Measurements from ENCODE around the gene SUSD3.

GRCh38 chr9:93126151-93126781, 67.8 kb downstream of the SUSD3 start:
- TF ChIP-seq CTCF (IDR thresholded peaks at IDR 0.05) (no peak), POLR2A (IDR thresholded peaks at IDR 0.05) (no peak)
